MCF 10A (cell line): ENCODE data around the gene BBS12. TPM values are rescaled to one million over a fixed set of nuclear protein-coding genes. Genes with fewer than 3 reads are reported as not detected.

ENCODE experiments used
- BruUV-seq: library from RNA; stranded (reverse); fragments of 400-500 nt; replicated peaks from 2 replicates; lab custom pipeline; 2021; lab: Mats Ljungman, UMichigan
- CTCF ChIA-PET: fragments of 300-600 bp; sonication (Branson Sonifier 250); formaldehyde crosslinking; extraction: SDS; loops from one replicate; lab custom pipeline; 2021; ENCODE audit warnings: antibody characterized with exemption, inconsistent platforms; lab: Yijun Ruan, JAX
- POLR2A ChIA-PET: fragments of 300-600, 350-650 bp; sonication (Branson Sonifier 250); formaldehyde crosslinking; extraction: SDS; loops from one replicate; lab custom pipeline; 2020; ENCODE audit warnings: antibody characterized with exemption, inconsistent platforms; lab: Yijun Ruan, JAX
- DNase-seq: peaks from one replicate; pipeline ENCODE4 v3.0.0-alpha.2; 2018; ENCODE audit not compliant: unreplicated experiment
- H3K27ac Mint-ChIP-seq: one replicate; pipeline ENCODE4 v1.8.0; 2022; ENCODE audit warnings: mild to moderate bottlenecking, low read depth, mixed read lengths; ENCODE audit not compliant: unreplicated experiment
- H3K27me3 Mint-ChIP-seq: one replicate; pipeline ENCODE4 v1.8.0; 2022; ENCODE audit warnings: mixed read lengths; ENCODE audit not compliant: insufficient read depth, unreplicated experiment
- H3K36me3 Mint-ChIP-seq: one replicate; pipeline ENCODE4 v1.8.0; 2022; ENCODE audit warnings: mild to moderate bottlenecking, moderate library complexity, mixed read lengths; ENCODE audit not compliant: insufficient read depth, unreplicated experiment
- H3K4me1 Mint-ChIP-seq: one replicate; pipeline ENCODE4 v1.8.0; 2022; ENCODE audit warnings: mixed read lengths; ENCODE audit not compliant: insufficient read depth, unreplicated experiment
- H3K4me3 Mint-ChIP-seq: one replicate; pipeline ENCODE4 v1.8.0; 2022; ENCODE audit warnings: mild to moderate bottlenecking, moderate library complexity, mixed read lengths; ENCODE audit not compliant: unreplicated experiment
- H3K9me3 Mint-ChIP-seq: one replicate; pipeline ENCODE4 v1.8.0; 2022; ENCODE audit warnings: mixed read lengths; ENCODE audit not compliant: unreplicated experiment
- intact Hi-C: fragments of 100-400 bp; cut with micrococcal nuclease; formaldehyde crosslinking; loops from 2 replicates; pipeline ENCODE4 v1.14.1; 2022
- total RNA-seq: library from RNA; stranded (reverse); gene quantifications from 2 replicates; pipeline ENCODE4 v1.2.3, GENCODE V29; 2022
- TF ChIP-seq, protein P1 (sequence below): fragments of 200-600 bp; IDR thresholded peaks from one replicate; pipeline ENCODE4 v1.8.0; 2022; ENCODE audit warnings: antibody characterized with exemption, mild to moderate bottlenecking; ENCODE audit not compliant: unreplicated experiment

Gene BBS12
- total RNA-seq, 1 experiment from 2014 or later, result 4.7 TPM

DNA sequence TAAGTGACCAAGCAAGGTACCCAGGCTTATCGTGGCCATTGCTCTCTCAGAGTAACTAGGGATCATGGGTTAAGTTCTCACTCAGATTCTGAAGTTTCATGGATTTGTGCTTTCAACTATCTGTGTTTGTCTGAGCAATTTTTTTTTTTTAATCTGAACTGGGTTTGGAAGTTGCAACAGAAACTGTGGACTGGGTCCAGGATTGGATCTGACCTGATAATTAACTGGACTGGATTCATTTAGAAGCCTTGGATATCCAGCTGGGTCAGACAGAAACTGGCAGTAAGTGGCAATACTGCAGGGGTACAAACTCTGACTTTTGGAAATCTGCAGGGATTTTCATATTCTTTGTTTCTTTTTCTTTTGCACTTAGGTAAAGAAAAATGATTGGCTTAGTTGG lies 55.4 kb downstream of the BBS12 start:
- Mint-ChIP-seq H3K9me3 (no peaks in the 10 kb centered on the region), H3K27me3 (no peaks in the 10 kb centered on the region), H3K4me1 (peaks cover 25% of the 10 kb centered on the region), H3K36me3 (no peaks in the 10 kb centered on the region), H3K27ac (no peak overlapping the region), H3K4me3 (no peak overlapping the region)
- intact Hi-C loops, result no loop called here
- TF ChIP-seq, protein P1, sequence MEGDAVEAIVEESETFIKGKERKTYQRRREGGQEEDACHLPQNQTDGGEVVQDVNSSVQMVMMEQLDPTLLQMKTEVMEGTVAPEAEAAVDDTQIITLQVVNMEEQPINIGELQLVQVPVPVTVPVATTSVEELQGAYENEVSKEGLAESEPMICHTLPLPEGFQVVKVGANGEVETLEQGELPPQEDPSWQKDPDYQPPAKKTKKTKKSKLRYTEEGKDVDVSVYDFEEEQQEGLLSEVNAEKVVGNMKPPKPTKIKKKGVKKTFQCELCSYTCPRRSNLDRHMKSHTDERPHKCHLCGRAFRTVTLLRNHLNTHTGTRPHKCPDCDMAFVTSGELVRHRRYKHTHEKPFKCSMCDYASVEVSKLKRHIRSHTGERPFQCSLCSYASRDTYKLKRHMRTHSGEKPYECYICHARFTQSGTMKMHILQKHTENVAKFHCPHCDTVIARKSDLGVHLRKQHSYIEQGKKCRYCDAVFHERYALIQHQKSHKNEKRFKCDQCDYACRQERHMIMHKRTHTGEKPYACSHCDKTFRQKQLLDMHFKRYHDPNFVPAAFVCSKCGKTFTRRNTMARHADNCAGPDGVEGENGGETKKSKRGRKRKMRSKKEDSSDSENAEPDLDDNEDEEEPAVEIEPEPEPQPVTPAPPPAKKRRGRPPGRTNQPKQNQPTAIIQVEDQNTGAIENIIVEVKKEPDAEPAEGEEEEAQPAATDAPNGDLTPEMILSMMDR, result no peak
- POLR2A ChIA-PET, result interaction anchor here (0.7 to 4.4 kb wide), 4 partner anchors 9 to 43 kb away, joined by 3 to 23 read pairs (median 4); no protein-coding TSS in a partner anchor
- BruUV-seq, result no TSS peak
- DNase-seq, result no peak
- CTCF ChIA-PET, result interaction anchor here (0.5 to 3.1 kb wide), 5 partner anchors 9 to 127 kb away, joined by 3 to 16 read pairs (median 4); partner anchors contain the start of gene BBS12

DNA sequence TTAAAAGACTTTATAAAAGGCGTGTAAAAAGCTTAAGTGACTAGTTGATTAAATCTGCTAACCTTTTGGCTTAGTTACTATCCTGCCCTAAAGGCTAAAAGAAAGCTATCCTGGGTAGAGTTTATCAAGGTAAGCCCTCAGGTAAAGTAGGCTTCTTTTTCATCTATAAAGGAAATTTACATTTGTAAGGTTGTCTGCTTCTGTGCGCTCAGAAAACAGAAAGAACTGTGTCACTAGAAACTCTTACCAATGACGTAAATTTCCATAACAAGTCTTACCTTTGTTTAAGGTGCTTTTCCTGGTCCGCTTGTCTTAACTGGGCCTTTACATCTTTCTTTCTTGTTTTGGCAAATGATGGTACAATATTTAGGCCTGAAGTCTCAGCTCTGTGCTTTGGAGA lies 56.4 kb downstream of the BBS12 start:
- no TSS peak for BruUV-seq
- no peak overlapping the region for H3K4me3 Mint-ChIP-seq
- no peaks in the 10 kb centered on the region for H3K27me3 Mint-ChIP-seq
- POLR2A ChIA-PET, result interaction anchor here (0.6 to 4.4 kb wide), 6 partner anchors 8 to 66 kb away, joined by 3 to 23 read pairs (median 3); no protein-coding TSS in a partner anchor
- DNase-seq, result no peak
- TF ChIP-seq, protein P1, result no peak
- peaks cover 15% of the 10 kb centered on the region for H3K4me1 Mint-ChIP-seq
- H3K9me3 Mint-ChIP-seq, result no peaks in the 10 kb centered on the region
- no peaks in the 10 kb centered on the region for H3K36me3 Mint-ChIP-seq
- H3K27ac Mint-ChIP-seq, result no peak overlapping the region
- CTCF ChIA-PET, result interaction anchor here (0.6 to 3.1 kb wide), 11 partner anchors 8 to 211 kb away, joined by 3 to 16 read pairs (median 3); no protein-coding TSS in a partner anchor
- intact Hi-C loops, result no loop called here

DNA sequence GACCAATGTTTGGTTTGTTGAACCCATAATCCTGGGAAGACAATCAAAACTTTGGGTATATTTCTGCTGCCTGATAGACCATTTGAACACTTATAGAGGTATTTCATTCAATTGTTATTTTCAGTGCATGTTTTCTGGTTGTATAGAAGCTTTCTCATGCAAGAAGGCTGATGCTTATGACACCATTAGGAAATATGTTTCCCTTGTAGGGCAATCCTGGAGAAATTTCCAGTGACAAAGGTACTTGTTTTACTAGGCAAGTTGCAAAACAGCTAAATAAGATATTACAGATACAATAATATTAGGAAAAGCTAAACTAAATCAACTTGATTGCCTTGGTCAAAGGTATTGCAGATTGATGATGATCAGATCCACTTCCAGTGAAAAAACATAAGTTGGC lies 61.3 kb downstream of the BBS12 start:
- no peaks in the 10 kb centered on the region for H3K9me3 Mint-ChIP-seq
- no peaks in the 10 kb centered on the region for H3K27me3 Mint-ChIP-seq
- no peak for DNase-seq
- ChIA-PET CTCF (interaction anchor here (0.8 kb wide), 1 partner anchor 61 kb away, joined by 4 read pairs; the partner anchor contains the start of gene BBS12), POLR2A (interaction anchor here (0.7 to 1.2 kb wide), 2 partner anchors 10 to 925 kb away, joined by 3 to 4 read pairs; no protein-coding TSS in a partner anchor)
- H3K36me3 Mint-ChIP-seq, result no peaks in the 10 kb centered on the region
- no peak overlapping the region for H3K4me3 Mint-ChIP-seq
- no peak overlapping the region for H3K27ac Mint-ChIP-seq
- intact Hi-C loops, result no loop called here
- TF ChIP-seq, protein P1, result no peak
- peaks cover 20% of the 10 kb centered on the region for H3K4me1 Mint-ChIP-seq
- no TSS peak for BruUV-seq

Other genes starting within 250 kb of the BBS12 start
- gene IL21, start 111.6 kb upstream of the BBS12 start, total RNA-seq, result not detected in 2 replicates
- gene FGF2, start 94.1 kb downstream of the BBS12 start, total RNA-seq, result 132 and 134 TPM in 2 replicates
- 6.6 and 6.7 TPM in 2 replicates for gene NUDT6, start 189.9 kb downstream of the BBS12 start, total RNA-seq